Measurements from ENCODE around the gene PFN1. TPM values are rescaled to one million over a fixed set of nuclear protein-coding genes. Genes with fewer than 3 reads are reported as not detected.

PFN1 gene
- total RNA-seq, 1 experiment from 2014 or later = 367 TPM

GRCh38 chr17:4970273-4970672, 21.9 kb upstream of the PFN1 start:
- no peak overlapping the region for H3K4me3 ChIP-seq (ENCODE audit: low read depth, low read length)
- no peaks in the 10 kb centered on the region for H3K27me3 ChIP-seq (replicated peaks; ENCODE audit: control insufficient read depth, insufficient read depth, low read length)
- no peaks in the 10 kb centered on the region for H3K36me3 ChIP-seq (ENCODE audit: control insufficient read depth, insufficient read depth, low read length)
- H3K36me3 Mint-ChIP-seq (ENCODE audit: insufficient read depth, unreplicated experiment) = peaks cover 31% of the 10 kb centered on the region
- no peaks in the 10 kb centered on the region for H3K27me3 Mint-ChIP-seq (ENCODE audit: insufficient read depth, unreplicated experiment)
- no peak overlapping the region for H3K27ac Mint-ChIP-seq (ENCODE audit: unreplicated experiment)
- H3K4me3 Mint-ChIP-seq (ENCODE audit: unreplicated experiment) = no peak overlapping the region
- CTCF ChIA-PET = no interaction called here
- POLR2A ChIA-PET = interaction anchor here (1.7 kb wide), 1 partner anchor 30 kb away, joined by 4 read pairs; the partner anchor contains the start of genes RNF167 and SLC25A11
- TF ChIP-seq, protein P1, sequence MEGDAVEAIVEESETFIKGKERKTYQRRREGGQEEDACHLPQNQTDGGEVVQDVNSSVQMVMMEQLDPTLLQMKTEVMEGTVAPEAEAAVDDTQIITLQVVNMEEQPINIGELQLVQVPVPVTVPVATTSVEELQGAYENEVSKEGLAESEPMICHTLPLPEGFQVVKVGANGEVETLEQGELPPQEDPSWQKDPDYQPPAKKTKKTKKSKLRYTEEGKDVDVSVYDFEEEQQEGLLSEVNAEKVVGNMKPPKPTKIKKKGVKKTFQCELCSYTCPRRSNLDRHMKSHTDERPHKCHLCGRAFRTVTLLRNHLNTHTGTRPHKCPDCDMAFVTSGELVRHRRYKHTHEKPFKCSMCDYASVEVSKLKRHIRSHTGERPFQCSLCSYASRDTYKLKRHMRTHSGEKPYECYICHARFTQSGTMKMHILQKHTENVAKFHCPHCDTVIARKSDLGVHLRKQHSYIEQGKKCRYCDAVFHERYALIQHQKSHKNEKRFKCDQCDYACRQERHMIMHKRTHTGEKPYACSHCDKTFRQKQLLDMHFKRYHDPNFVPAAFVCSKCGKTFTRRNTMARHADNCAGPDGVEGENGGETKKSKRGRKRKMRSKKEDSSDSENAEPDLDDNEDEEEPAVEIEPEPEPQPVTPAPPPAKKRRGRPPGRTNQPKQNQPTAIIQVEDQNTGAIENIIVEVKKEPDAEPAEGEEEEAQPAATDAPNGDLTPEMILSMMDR (IDR thresholded peaks at IDR 0.05; ENCODE audit: insufficient read depth in 1 of 2, low read depth in 1 of 2, low read length in 1 of 2, severe bottlenecking in 1 of 2, unreplicated experiment in 1 of 2) = no peak
- H3K4me1 Mint-ChIP-seq (ENCODE audit: low read depth, unreplicated experiment) = peaks cover 4% of the 10 kb centered on the region
- no peaks in the 10 kb centered on the region for H3K9me3 Mint-ChIP-seq (ENCODE audit: unreplicated experiment)
- no peak for DNase-seq
- intact Hi-C loops (cut with micrococcal nuclease; ENCODE audit: unreplicated experiment) = no loop called here
- H3K4me1 ChIP-seq = peaks cover 4% of the 10 kb centered on the region; the same call in 1 of the 2 replicates
- no peaks in the 10 kb centered on the region for H3K9me3 ChIP-seq
- no TSS peak for BruUV-seq (replicated peaks)

- intact Hi-C loops (cut with micrococcal nuclease; ENCODE audit: unreplicated experiment) = no loop called here
- Mint-ChIP-seq H3K4me3 (ENCODE audit: unreplicated experiment) (no peak overlapping the region), H3K27me3 (ENCODE audit: insufficient read depth, unreplicated experiment) (no peaks in the 10 kb centered on the region), H3K4me1 (ENCODE audit: low read depth, unreplicated experiment) (no peaks in the 10 kb centered on the region), H3K36me3 (ENCODE audit: insufficient read depth, unreplicated experiment) (peaks cover 31% of the 10 kb centered on the region), H3K9me3 (ENCODE audit: unreplicated experiment) (no peaks in the 10 kb centered on the region), H3K27ac (ENCODE audit: unreplicated experiment) (no peak overlapping the region)
- H3K4me1 ChIP-seq = peaks cover 4% of the 10 kb centered on the region; the same call in 1 of the 2 replicates
- ChIA-PET CTCF (no interaction called here), POLR2A (interaction anchor here (1.7 kb wide), 1 partner anchor 30 kb away, joined by 4 read pairs; the partner anchor contains the start of genes RNF167 and SLC25A11)
- peak in 1 of 2 experiments; percentile 12 for DNase-seq
- BruUV-seq (replicated peaks) = no TSS peak
- H3K36me3 ChIP-seq (ENCODE audit: control insufficient read depth, insufficient read depth, low read length) = no peaks in the 10 kb centered on the region
- H3K9me3 ChIP-seq = no peaks in the 10 kb centered on the region
- TF ChIP-seq, protein P1 (IDR thresholded peaks at IDR 0.05; ENCODE audit: insufficient read depth in 1 of 2, low read depth in 1 of 2, low read length in 1 of 2, severe bottlenecking in 1 of 2, unreplicated experiment in 1 of 2) = no peak
- no peaks in the 10 kb centered on the region for H3K27me3 ChIP-seq (replicated peaks; ENCODE audit: control insufficient read depth, insufficient read depth, low read length)
- peak overlapping the region; percentile 62 for H3K4me3 ChIP-seq (ENCODE audit: low read depth, low read length)
Observed at GRCh38 chr17:4969551-4970173, 21.3 kb upstream of the PFN1 start.

GRCh38 chr17:4969047-4969550, 20.8 kb upstream of the PFN1 start:
- Histone ChIP-seq H3K4me1 (peaks cover 4% of the 10 kb centered on the region; the same call in 1 of the 2 replicates), H3K4me3 (ENCODE audit: low read depth, low read length) (peak overlapping the region; percentile 62), H3K36me3 (ENCODE audit: control insufficient read depth, insufficient read depth, low read length) (no peaks in the 10 kb centered on the region), H3K9me3 (no peaks in the 10 kb centered on the region), H3K27me3 (replicated peaks; ENCODE audit: control insufficient read depth, insufficient read depth, low read length) (no peaks in the 10 kb centered on the region)
- intact Hi-C loops (cut with micrococcal nuclease; ENCODE audit: unreplicated experiment) = no loop called here
- POLR2A ChIA-PET = interaction anchor here (0.9 to 1.7 kb wide), 2 partner anchors 29 kb away, joined by 4 read pairs; partner anchors contain the start of genes KIF1C, RNF167 and SLC25A11
- H3K36me3 Mint-ChIP-seq (ENCODE audit: insufficient read depth, unreplicated experiment) = peaks cover 28% of the 10 kb centered on the region
- no TSS peak for BruUV-seq (replicated peaks)
- no peaks in the 10 kb centered on the region for H3K4me1 Mint-ChIP-seq (ENCODE audit: low read depth, unreplicated experiment)
- H3K9me3 Mint-ChIP-seq (ENCODE audit: unreplicated experiment) = no peaks in the 10 kb centered on the region
- TF ChIP-seq, protein P1 (IDR thresholded peaks at IDR 0.05; ENCODE audit: insufficient read depth in 1 of 2, low read depth in 1 of 2, low read length in 1 of 2, severe bottlenecking in 1 of 2, unreplicated experiment in 1 of 2) = no peak
- no peak overlapping the region for H3K4me3 Mint-ChIP-seq (ENCODE audit: unreplicated experiment)
- no peak overlapping the region for H3K27ac Mint-ChIP-seq (ENCODE audit: unreplicated experiment)
- CTCF ChIA-PET = no interaction called here
- DNase-seq = peak in 1 of 2 experiments; percentile 43
- no peaks in the 10 kb centered on the region for H3K27me3 Mint-ChIP-seq (ENCODE audit: insufficient read depth, unreplicated experiment)

Data from Caco-2 (cell line).